Measurements from ENCODE around the gene SYT5. TPM values are rescaled to one million over a fixed set of nuclear protein-coding genes. Genes with fewer than 3 reads are reported as not detected.
A peak's percentile ranks its signal among the peaks of the same experiment; 100 is the strongest.

The SYT5 gene
- total and polyA plus RNA-seq, 4 donors, result not detected

DNA sequence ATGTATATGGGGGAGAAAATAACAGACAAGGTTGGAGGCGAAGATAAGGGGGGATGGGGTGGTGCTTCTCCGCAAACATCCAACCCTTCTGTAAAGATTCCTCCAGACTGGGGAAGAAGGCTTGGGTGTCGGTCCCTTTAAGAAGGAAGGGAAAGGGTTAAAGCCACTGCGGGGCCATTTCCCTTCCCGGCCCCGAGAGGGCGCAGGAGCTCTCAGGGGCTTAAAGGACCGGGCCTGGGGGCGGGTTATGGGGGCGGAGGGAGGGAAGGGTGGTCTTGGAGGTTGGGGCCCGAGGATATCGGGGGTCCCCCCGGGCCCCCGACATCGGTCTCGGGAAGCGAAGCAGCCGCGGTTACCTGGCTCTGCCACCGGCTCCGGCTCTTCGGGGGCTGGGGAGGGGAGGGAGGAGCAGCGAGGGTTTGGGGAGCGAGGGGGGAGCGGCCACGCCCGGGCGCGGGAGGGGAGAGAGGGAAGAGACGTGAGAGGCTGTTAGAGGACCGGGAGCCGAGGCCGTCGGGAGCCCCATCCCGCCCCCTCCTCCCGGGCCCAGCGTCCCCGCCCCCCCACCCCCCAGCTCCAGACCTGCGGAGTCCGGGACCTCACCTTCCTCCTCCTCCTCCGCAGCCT lies 33.9 kb downstream of the SYT5 start:
- no peaks in the 10 kb centered on the region for H3K27me3 ChIP-seq (ENCODE audit: control insufficient read depth in 1 of 2, insufficient read depth in 2 of 2, low read length in 1 of 2)
- no peak overlapping the region for H3K27ac ChIP-seq (ENCODE audit: low read depth in 1 of 2, low read length in 2 of 2)
- no peaks in the 10 kb centered on the region for H3K9me3 ChIP-seq (ENCODE audit: control insufficient read depth, low read length)
- intact Hi-C loops (cut with DNase I), result loop anchor here in 1 of 2 donors (10.0 kb wide), 1 partner anchor 269 kb away; no protein-coding TSS in a partner anchor
- ATAC-seq (ENCODE audit: low FRiP score) (no peak), DNase-seq (no peak)
- 1 to 2% methylated on average over 28 to 41 of the region's 41 CpGs for WGBS, 2 donors
- H3K4me1 ChIP-seq (ENCODE audit: control insufficient read depth in 1 of 2, insufficient read depth in 2 of 2, low read length in 2 of 2), result no peaks in the 10 kb centered on the region
- H3K4me3 ChIP-seq (ENCODE audit: low read length in 2 of 2), result no peak overlapping the region
- no peaks in the 10 kb centered on the region for H3K36me3 ChIP-seq (ENCODE audit: control insufficient read depth in 1 of 2, insufficient read depth in 2 of 2, low read length in 1 of 2)

DNA sequence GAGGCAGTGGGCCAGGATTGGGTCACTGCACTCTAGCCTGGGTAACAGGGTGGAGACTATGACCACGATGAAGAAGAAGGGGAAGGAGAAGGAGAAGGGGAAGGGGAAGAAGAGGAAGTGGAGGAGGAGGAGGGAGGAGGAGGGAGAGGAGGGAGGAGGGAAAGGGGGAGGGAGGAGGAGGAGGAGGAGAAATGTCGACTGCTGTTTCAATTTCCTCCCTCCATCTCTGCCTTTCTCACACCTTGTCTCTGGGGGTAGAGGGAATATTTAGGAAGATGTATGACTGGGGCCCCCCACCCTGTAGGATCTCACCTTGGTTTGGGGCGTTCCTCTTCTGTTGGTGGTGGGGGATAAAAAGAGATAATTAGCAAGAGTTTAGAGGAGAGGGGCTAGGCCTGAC lies 34.9 kb downstream of the SYT5 start:
- intact Hi-C loops (cut with DNase I), result loop anchor here in 1 of 2 donors (10.0 kb wide), 1 partner anchor 270 kb away; no protein-coding TSS in a partner anchor
- Histone ChIP-seq H3K27ac (ENCODE audit: low read depth in 1 of 2, low read length in 2 of 2) (no peak overlapping the region), H3K4me3 (ENCODE audit: low read length in 2 of 2) (no peak overlapping the region), H3K27me3 (ENCODE audit: control insufficient read depth in 1 of 2, insufficient read depth in 2 of 2, low read length in 1 of 2) (no peaks in the 10 kb centered on the region), H3K9me3 (ENCODE audit: control insufficient read depth, low read length) (no peaks in the 10 kb centered on the region), H3K4me1 (ENCODE audit: control insufficient read depth in 1 of 2, insufficient read depth in 2 of 2, low read length in 2 of 2) (no peaks in the 10 kb centered on the region), H3K36me3 (ENCODE audit: control insufficient read depth in 1 of 2, insufficient read depth in 2 of 2, low read length in 1 of 2) (no peaks in the 10 kb centered on the region)
- WGBS, 2 donors, result 26 to 31% methylated on average over 3 of the region's 3 CpGs
- DNase-seq (no peak), ATAC-seq (ENCODE audit: low FRiP score) (no peak)

DNA sequence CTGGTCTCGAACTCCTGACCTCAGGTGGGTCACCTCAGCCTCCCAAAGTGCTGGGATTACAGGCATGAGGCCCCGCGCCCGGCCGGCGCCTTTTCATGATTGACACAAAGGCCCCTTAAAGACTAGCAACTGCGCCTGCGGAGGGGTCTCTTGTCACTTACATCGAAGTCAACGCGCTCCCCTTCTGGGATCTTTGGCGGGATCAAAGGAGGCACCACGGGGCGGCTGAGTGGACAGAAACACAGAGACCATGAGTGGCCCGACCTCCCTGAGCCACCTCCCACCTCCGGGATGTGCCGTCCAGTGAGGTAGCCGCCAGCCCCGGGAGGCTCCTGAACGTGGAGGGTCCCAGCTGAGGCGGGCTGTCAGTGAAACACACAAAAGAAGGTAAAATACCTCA lies 38.4 kb downstream of the SYT5 start:
- no peak for ATAC-seq (ENCODE audit: low FRiP score)
- 21 to 24% methylated on average over 21 of the region's 21 CpGs for WGBS, 2 donors
- intact Hi-C loops (cut with DNase I), result loop anchor here (2.0 to 10.0 kb wide), 4 partner anchors 273 to 363 kb away; no protein-coding TSS in a partner anchor

DNA sequence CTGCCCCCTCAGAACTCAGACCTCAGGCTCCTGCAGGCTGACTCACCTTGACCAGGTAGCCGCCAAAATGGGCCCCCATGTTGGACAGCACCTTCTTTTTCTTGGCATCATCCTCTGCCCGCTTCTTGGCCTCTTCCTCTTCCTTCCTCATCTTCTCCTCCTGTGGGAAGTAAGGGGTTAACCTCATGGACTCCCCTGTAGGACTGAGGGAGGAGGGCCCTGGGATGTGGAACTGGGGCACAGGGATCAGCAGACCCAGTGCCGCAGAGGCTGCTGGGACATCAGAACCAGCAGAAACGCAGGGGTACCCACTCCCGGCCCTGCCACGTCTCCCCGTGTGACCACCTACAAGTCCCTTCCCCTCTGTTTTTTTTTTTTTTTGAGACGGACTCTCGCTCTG lies 42.2 kb downstream of the SYT5 start:
- ATAC-seq (ENCODE audit: low FRiP score), result no peak
- Histone ChIP-seq H3K36me3 (ENCODE audit: control insufficient read depth in 1 of 2, insufficient read depth in 2 of 2, low read length in 1 of 2) (no peaks in the 10 kb centered on the region), H3K27me3 (ENCODE audit: control insufficient read depth in 1 of 2, insufficient read depth in 2 of 2, low read length in 1 of 2) (no peaks in the 10 kb centered on the region), H3K4me1 (ENCODE audit: control insufficient read depth in 1 of 2, insufficient read depth in 2 of 2, low read length in 2 of 2) (no peaks in the 10 kb centered on the region), H3K4me3 (ENCODE audit: low read length in 2 of 2) (no peak overlapping the region), H3K27ac (ENCODE audit: low read depth in 1 of 2, low read length in 2 of 2) (no peak overlapping the region), H3K9me3 (ENCODE audit: control insufficient read depth, low read length) (no peaks in the 10 kb centered on the region)
- intact Hi-C loops (cut with DNase I), result no loop called here
- DNase-seq, result no peak
- WGBS, 2 donors, result 48 to 50% methylated on average over 9 of the region's 9 CpGs

More for the DNA sequence above, 38.4 kb downstream of the SYT5 start:
- Histone ChIP-seq H3K4me3 (ENCODE audit: low read length in 2 of 2) (no peak overlapping the region), H3K4me1 (ENCODE audit: control insufficient read depth in 1 of 2, insufficient read depth in 2 of 2, low read length in 2 of 2) (no peaks in the 10 kb centered on the region), H3K9me3 (ENCODE audit: control insufficient read depth, low read length) (no peaks in the 10 kb centered on the region), H3K27ac (ENCODE audit: low read depth in 1 of 2, low read length in 2 of 2) (no peak overlapping the region), H3K36me3 (ENCODE audit: control insufficient read depth in 1 of 2, insufficient read depth in 2 of 2, low read length in 1 of 2) (no peaks in the 10 kb centered on the region), H3K27me3 (ENCODE audit: control insufficient read depth in 1 of 2, insufficient read depth in 2 of 2, low read length in 1 of 2) (no peaks in the 10 kb centered on the region)
- no peak for DNase-seq

DNA sequence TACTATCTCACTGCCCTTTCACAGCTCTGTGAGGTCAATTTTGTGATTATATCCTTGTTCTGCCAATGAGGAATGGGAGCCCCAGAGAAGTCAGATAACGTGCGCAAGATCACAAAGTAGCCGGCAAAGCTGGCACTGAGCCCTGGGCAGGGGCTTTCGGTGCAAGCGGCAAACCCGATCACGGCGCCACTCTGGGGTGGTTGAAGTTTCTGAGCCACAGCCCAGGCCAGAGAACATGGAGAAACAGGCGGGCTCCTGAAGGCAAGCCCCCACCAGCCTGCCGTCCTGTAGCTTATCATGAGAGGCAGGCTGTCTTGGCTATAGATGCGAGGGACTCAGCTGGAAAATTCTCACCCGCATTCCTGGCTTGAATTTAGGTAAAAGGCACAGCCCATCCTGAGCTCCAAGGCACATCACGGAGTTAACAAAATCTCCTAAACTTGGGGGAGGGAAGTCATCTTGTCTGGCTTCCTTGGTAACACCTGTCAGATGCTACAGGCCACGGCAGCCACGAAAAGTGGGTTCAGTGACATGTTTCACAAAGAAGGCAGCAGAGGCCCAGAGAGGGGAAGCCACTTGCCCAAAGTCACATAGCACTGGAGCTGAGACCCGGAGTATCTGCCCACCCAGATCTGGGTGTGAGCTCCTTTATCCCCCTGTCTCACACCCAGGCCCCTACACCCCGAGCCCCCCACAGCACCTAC lies 43.5 kb downstream of the SYT5 start:
- Histone ChIP-seq H3K27me3 (ENCODE audit: control insufficient read depth in 1 of 2, insufficient read depth in 2 of 2, low read length in 1 of 2) (no peaks in the 10 kb centered on the region), H3K4me3 (ENCODE audit: low read length in 2 of 2) (no peak overlapping the region), H3K36me3 (ENCODE audit: control insufficient read depth in 1 of 2, insufficient read depth in 2 of 2, low read length in 1 of 2) (no peaks in the 10 kb centered on the region), H3K9me3 (ENCODE audit: control insufficient read depth, low read length) (no peaks in the 10 kb centered on the region), H3K4me1 (ENCODE audit: control insufficient read depth in 1 of 2, insufficient read depth in 2 of 2, low read length in 2 of 2) (no peaks in the 10 kb centered on the region), H3K27ac (ENCODE audit: low read depth in 1 of 2, low read length in 2 of 2) (no peak overlapping the region)
- 69 to 76% methylated on average over 17 of the region's 17 CpGs for WGBS, 2 donors
- ATAC-seq (ENCODE audit: low FRiP score), result no peak
- intact Hi-C loops (cut with DNase I), result no loop called here
- no peak for DNase-seq

DNA sequence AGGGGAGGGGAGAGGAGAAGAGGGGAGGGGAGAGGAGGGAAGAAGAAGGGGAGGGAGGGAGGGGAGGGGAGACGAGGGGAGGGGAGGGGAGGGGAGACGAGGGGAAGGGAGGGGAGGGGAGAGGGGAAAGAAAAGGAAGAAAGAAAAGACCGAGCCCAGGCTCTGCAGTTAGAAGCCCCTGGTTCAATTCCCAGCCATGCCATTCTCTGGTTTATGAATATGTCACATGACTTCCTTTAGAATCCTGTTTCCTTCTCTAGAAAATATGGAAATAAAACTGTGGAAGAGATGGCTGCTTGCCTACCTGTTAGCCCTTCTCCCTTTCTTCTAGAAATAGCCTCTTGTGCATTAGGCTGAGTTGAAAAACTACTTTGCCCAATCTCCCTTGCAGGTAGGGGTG lies 45.4 kb downstream of the SYT5 start:
- WGBS, 2 donors, result 22 to 23% methylated on average over 1 to 2 of the region's 3 CpGs
- Histone ChIP-seq H3K4me3 (ENCODE audit: low read length in 2 of 2) (no peak overlapping the region), H3K9me3 (ENCODE audit: control insufficient read depth, low read length) (no peaks in the 10 kb centered on the region), H3K27me3 (ENCODE audit: control insufficient read depth in 1 of 2, insufficient read depth in 2 of 2, low read length in 1 of 2) (no peaks in the 10 kb centered on the region), H3K4me1 (ENCODE audit: control insufficient read depth in 1 of 2, insufficient read depth in 2 of 2, low read length in 2 of 2) (no peaks in the 10 kb centered on the region), H3K27ac (ENCODE audit: low read depth in 1 of 2, low read length in 2 of 2) (no peak overlapping the region), H3K36me3 (ENCODE audit: control insufficient read depth in 1 of 2, insufficient read depth in 2 of 2, low read length in 1 of 2) (no peaks in the 10 kb centered on the region)
- intact Hi-C loops (cut with DNase I), result no loop called here
- DNase-seq (no peak), ATAC-seq (ENCODE audit: low FRiP score) (no peak)

DNA sequence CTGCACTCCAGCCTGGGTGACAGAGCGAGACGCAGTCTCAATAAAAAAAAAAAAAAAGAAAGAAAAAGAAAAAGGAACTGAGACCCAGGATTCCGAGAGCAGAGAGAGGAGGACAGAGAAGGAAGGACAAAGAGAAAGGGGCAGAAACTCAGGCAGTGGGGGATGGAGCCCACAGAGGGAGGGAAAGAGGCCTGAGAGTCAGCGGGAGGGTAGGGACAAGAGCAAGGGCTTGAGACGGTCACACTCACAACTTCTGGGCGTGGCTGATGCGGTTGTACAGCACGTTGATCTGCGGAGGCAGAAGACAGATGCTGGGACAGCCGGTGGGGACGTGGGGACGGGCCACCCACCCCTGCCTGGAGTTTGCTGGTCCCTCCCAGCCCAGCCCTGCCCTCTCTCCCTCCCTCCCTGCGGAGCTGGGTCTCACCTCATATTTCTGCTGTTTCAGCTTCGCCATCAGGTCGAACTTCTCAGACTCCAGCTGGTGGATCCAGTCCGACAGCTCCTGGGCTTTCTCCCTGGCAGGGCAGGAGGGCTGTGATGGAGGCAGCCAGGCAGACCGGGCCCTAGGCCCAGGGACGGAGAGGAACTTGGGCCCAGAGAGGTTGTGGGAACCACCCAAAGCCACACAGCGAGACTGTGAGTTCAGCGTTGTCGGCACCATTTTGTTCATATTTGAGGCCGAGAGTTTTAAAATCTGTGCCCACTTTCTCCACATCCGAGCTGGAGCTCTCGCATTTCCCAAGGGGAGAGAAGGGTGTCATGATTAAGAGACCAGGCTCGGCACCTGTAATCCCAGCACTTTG lies 46.2 kb downstream of the SYT5 start:
- no peaks in the 10 kb centered on the region for H3K9me3 ChIP-seq (ENCODE audit: control insufficient read depth, low read length)
- H3K36me3 ChIP-seq (ENCODE audit: control insufficient read depth in 1 of 2, insufficient read depth in 2 of 2, low read length in 1 of 2), result no peaks in the 10 kb centered on the region
- 67 to 72% methylated on average over 19 to 25 of the region's 25 CpGs for WGBS, 2 donors
- DNase-seq (peak in 1 of 2 donors; percentile 52), ATAC-seq (ENCODE audit: low FRiP score) (no peak)
- H3K4me1 ChIP-seq (ENCODE audit: control insufficient read depth in 1 of 2, insufficient read depth in 2 of 2, low read length in 2 of 2), result no peaks in the 10 kb centered on the region
- intact Hi-C loops (cut with DNase I), result no loop called here
- H3K27ac ChIP-seq (ENCODE audit: low read depth in 1 of 2, low read length in 2 of 2), result no peak overlapping the region
- H3K27me3 ChIP-seq (ENCODE audit: control insufficient read depth in 1 of 2, insufficient read depth in 2 of 2, low read length in 1 of 2), result no peaks in the 10 kb centered on the region
- H3K4me3 ChIP-seq (ENCODE audit: low read length in 2 of 2), result no peak overlapping the region

DNA sequence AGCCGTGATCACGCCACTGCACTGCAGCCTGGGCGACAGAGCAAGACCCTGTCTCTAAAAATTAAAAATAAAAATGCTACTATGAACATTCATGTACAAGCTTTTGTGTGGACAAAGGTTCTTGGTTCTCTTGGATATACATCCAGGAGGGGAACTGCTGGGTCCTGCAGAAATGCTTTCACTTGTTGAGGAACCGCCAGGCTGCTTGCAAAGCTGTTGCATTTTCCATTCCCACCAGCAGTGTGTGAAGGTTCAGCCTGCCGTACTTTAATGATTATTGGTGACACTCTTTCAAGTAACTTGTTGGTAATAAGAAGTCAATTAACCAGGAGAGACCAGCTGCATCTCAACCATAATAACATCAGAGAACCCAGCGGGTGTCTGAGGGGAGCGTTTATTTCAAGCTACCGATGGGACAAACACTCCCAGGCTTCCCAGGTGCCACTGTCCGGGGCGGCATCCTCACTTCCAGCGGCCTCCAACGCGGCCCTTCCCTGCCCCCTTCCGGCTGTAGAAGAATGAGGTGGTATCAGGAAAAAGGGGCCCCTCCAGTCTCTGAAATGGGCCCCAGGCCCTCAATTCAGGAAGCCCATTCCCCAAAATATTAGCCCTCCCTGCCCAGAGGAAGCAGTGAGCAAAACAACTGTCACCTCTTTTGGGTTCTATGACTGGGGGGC lies 47.5 kb downstream of the SYT5 start:
- no peaks in the 10 kb centered on the region for H3K9me3 ChIP-seq (ENCODE audit: control insufficient read depth, low read length)
- ATAC-seq (ENCODE audit: low FRiP score) (no peak), DNase-seq (no peak)
- H3K36me3 ChIP-seq (ENCODE audit: control insufficient read depth in 1 of 2, insufficient read depth in 2 of 2, low read length in 1 of 2), result no peaks in the 10 kb centered on the region
- H3K4me1 ChIP-seq (ENCODE audit: control insufficient read depth in 1 of 2, insufficient read depth in 2 of 2, low read length in 2 of 2), result no peaks in the 10 kb centered on the region
- H3K27me3 ChIP-seq (ENCODE audit: control insufficient read depth in 1 of 2, insufficient read depth in 2 of 2, low read length in 1 of 2), result no peaks in the 10 kb centered on the region
- WGBS, 2 donors, result 49 to 65% methylated on average over 14 of the region's 14 CpGs
- H3K27ac ChIP-seq (ENCODE audit: low read depth in 1 of 2, low read length in 2 of 2), result no peak overlapping the region
- no peak overlapping the region for H3K4me3 ChIP-seq (ENCODE audit: low read length in 2 of 2)
- intact Hi-C loops (cut with DNase I), result no loop called here
